HG03108 (cell line): ENCODE results near the gene CASP4.
"Not testable (repeated sequence)": the region's sequence is repeated elsewhere in the genome, so short reads cannot be mapped to it uniquely, and the experiment has no call there.

ENCODE experiments used
- ATAC-seq: cut with Tn5 transposase; IDR thresholded peaks from one replicate; pipeline ENCODE4 v1.9.1; 2021; ENCODE audit warnings: moderate library complexity; ENCODE audit not compliant: unreplicated experiment

Gene CASP4

DNA sequence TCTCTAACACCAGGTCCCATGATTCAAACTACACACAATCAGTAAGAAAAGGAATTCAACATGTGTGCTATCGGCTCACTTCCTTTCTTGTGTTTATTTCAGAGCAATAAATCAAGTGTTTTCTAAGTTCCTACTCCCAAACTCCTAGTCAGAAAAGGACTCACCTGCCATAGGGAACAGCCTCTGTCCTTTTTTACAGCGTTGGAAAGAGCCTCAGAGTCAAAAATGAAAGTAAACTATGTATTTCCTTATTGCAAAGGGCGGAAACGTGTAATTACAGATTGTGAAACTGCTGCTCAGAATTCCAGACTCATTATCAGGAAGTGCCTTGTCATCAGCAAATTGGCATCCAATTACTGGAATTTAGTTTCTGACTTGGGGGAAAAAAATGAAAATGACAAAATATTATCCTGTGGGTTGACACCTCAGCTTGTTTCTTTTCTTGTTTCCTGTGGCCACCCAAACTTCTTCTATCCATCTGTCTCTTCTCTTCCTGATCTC, at the start of gene CASP4:
TSS of gene CASP4 (minus strand) at position 220 of the 501 bp plus-strand sequence. CDS start at position 171, 49 bp downstream.
- peak; percentile 85 for ATAC-seq

DNA sequence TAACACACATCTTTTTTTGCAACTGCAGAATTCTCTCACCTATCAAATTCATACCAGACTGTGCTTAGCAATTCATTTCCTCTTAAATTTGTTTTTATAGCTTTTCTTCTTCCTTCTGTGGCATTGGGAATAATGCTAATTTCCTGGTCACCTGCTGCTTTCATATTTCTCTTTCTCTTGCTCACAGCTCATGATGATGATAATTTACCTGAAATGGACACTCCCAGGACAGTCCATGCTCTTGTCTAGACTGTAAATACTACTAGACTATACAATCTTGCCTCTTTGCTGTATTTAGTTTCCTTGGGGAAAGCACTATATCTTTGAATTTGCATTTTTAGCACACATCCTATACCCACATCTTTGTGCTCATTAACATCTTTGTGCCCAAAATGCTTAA, 39.1 kb upstream of the CASP4 start:
- ATAC-seq = no peak

DNA sequence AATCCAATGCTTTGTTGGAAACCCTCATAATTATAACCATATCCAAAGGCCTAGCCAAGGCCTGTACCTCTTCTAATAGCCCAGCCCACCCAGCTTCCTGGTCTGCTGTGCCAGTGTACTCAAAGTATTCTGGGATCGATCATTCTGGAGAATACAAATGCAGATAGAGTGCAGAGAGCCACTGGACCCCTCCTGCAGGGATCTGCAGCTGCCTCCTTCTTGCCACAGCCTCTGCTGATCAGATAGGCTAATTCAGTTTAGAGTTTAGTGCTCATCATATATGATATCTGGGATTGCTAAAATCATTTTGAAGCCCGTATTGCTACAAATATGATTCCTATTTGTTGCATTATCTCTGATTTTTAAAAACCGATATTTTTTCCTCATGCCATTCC, 37.1 kb upstream of the CASP4 start:
- no peak for ATAC-seq

DNA sequence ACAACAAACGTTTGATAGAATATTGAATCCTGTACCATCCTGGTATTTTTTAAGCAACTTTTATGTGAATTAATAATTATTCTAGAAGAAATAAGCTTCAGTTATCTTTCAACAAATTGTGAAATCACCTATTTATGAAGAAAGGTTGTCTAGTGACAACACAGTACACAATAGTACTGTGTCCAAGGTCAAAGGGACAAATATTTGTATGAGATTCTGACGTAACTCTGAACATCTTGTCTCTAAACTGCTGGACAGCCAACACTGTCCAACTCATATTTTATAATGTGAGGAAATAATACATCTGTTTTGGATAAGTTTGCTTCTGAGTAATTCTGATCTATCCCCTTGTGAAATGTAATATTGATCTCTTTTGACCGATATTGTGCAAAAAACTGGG, 35.6 kb upstream of the CASP4 start:
- ATAC-seq = no peak

DNA sequence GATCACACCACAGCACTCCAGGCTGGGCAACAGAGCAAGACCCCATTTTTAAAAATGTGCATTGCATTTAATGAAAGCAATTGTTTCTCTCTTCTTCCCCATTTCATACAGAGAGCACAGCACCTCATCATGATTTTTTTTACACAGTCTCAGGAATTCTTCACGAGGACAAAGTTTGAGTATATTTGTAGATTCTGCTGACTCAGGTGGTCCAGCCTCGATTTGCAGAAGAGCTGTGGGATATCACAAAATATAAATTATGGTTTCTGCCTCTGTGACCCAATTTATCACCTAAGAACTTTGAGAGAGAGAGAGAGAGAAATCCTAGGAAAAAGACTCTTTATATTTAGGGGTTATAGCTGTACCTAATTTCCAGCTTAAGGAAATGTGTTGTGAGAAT, 34.8 kb upstream of the CASP4 start:
- ATAC-seq = no peak

DNA sequence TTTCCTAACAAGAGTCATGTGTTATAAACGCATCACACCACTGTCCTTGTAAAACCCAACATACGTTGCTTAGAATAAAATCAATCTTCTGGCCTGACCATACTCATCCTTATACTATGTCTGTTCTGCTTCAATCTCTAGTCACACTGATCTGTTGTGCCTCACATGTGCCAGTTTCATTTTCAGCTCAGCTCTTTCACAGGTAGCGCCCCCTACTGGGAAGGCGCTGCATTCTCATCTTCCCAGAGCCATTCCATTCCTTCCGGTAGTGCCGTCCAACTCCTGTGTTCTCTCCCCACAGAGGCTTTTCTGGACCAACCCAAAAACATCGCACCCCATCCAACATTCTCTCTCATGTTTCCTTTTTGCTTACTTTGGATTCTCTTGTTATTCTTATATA, 32.4 kb upstream of the CASP4 start:
- peak; percentile 83 for ATAC-seq

DNA sequence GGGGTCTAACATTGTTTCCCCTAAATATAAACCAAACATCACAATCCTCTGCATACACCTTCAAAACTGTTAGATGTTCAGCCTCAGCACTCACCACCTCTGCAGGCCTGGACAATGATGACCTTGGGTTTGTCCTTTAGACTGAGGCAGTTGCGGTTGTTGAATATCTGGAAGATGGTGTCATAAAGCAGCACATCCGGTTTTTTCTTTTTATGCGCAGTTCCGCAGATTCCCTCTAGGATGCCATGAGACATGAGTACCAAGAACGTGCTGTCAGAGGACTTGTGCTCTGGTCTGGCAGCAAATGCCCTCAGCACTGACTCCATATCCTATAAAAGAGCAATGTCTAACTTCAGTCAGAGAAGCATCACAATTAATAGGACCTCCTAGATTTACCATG, 31.8 kb upstream of the CASP4 start:
- no peak for ATAC-seq

DNA sequence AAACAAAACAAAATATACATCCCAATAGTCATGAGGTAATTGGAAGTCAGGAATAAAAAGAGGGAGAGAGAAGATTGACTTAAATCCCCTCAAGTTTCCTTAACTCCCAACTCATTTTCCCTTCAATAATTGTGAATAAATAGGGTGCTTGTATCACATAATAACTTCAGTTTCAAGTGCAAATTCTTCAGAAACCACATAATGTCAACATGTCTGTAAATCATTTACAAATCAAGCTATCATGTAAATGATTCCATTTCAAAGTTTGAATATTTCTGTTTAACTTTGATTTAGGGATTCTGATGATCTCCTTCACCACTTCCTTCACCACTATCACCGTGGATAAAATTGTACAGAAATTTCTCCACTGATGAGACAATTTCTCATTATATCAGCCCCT, 31.3 kb upstream of the CASP4 start:
- ATAC-seq = no peak

DNA sequence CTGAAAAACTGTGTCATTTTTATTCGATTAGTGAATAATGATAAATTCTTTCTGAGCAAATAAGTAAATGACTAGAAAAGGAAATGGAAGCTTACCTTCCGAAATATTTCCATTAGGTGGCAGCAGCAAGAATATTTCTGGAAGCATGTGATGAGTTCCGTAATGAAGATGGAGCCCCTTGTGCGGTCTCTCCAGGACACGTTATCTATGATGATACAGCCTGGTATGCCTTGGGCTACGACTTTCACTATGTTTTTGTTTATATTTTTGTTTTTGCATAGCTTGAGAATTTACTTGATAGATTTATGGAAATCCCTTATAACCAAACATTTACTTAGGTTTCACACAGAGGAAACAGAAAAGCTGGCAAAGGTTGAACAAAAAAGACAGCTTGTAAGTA, 28.9 kb upstream of the CASP4 start:
- ATAC-seq = no peak

DNA sequence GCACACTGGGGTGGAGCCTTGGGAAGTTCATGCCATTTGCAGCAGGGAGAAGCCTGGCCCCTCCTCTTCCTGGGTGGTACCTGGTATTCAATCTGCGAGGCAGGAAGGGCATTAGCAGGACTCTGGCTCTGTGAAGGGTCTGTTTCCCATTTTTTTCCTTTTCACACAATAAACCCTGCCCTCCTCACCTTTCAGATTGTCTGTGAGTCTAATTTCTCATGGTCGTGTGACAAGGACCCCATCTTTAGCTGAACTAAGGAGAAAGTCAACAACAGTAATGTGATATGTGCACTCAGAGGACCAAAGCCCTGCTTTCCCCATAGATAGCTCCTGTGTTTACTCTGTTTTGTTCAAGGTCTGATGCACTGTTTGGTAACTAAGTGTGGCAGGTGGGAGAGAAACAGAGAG, 26.6 kb upstream of the CASP4 start:
- ATAC-seq = no peak

DNA sequence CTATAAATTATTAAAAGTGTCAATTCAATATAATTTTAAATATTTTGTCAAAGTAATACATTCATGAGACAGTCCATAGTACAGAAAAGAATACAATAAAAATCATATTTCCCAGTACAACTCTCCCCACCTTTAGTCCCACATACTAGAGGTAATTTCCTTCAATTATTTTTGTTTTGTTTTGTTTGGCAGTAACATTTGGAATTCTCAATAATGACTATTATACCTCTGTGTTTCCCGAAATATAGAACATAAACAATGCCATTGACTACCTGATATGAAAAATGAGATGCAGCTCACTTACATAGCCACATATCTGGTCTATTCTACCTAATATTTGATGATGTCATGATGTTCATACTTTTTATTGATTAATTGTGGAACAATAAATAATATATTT, 24.4 kb upstream of the CASP4 start:
- no peak for ATAC-seq

DNA sequence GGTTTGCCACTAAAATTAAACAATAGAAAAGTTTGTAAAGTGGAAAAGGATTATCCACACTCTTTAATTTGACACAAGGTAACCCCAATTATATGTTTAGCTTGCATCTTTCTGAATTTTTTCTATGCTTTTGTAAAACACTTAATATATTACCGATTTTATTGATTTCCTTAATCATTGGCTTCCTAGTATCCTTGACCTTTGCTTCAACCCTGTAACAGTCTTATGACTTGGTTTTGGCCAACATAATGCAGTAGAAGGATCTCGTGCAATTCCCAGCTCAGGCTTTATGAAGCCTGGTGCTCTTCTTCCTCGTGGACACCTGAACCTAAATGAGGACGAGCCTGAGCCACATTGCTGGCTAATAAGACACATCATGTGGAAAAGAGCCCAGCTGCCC, 23.6 kb upstream of the CASP4 start:
- no peak for ATAC-seq

DNA sequence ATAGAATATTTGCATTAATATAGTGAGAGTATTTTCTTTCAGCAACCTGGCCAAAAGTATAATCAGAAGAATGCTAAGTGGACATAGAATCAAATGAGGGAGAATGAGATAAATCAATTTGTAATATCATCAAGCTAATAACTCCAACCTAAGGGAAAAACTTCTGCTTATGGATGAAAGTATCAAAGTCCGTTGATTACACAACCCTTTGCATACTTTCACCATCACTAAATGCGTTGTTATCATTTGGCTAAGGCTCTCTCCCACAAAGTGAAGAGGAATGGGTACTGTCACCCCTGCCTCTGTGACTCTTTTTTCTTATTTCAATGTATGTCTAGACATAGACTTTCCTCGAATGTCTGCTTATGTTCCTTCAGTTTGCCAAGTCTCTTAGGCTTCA, 16.4 kb upstream of the CASP4 start:
- no peak for ATAC-seq

DNA sequence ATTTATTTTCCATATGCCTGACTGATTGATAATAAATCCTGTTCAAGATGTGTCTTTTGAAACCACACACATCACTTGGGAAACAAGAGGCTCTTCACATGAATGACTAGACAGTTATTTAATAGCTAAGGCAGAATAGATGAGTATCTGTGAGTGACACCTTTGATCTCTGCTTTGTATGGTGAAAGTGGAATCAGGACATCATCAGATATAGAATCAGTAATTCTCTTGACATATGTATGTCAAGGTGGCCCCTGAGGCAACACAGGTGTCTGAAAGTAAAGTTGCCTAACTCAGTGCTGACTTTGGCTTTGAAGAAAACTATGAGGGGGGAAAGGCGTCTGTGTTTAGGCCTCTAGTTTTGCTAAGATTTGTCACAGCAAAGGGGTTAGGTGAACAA, 11.5 kb upstream of the CASP4 start:
- ATAC-seq = no peak

DNA sequence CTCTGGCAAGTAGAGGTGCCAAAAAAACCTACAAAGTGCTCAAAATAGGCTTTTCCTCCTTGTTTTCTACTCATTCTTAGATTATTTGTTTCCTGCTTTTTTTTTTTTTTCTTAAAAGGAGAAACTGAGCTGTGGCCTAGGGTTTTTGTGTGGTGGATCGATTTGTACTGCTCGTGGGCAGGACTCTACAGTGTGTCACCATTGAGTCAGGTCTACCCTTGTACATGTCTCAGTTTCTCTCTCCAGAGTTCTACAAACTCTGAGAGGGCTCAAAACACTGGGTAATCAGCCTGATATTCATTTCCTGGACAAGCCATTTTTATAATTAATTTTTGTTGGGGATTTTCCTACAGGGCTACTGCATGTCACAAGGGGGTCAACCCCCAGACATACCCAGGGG, 5.2 kb upstream of the CASP4 start:
- ATAC-seq = no peak

DNA sequence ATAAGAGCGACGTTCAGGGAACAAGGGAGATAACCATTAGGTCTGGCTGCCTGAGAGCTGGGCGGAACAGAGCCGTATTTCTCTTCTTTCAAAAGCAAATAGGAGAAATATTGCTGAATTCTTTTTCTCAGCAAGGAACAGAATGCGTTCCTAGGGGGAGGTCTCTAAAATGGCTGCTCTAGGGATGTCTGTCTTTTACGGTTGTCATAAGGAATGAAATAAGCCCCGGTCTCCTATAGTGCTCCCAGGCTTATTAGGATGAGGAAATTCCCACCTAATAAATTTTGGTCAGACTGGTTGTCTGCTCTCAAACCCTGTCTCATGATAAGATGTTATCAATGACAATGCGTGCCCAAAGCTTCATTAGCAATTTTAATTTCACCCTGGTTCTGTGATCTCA, 4.5 kb upstream of the CASP4 start:
- not testable (repeated sequence) for ATAC-seq

DNA sequence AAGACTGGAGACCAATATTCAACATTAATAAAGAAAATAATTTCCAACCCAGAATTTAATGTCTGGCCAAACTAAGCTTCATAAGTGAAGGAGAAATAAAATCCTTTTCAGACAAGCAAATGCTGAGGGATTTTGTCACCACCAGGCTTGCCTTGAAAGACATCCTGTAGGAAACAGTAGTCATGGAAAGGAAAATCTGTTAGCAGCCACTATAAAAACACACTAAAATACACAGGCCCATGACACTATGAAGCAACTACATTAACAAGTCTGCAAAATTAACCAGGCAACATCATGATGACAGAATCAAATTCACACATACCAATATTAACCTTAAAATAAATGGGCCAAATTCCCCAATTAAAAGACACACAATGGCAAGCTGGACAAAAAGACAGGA, 2.4 kb upstream of the CASP4 start:
- ATAC-seq = no peak

DNA sequence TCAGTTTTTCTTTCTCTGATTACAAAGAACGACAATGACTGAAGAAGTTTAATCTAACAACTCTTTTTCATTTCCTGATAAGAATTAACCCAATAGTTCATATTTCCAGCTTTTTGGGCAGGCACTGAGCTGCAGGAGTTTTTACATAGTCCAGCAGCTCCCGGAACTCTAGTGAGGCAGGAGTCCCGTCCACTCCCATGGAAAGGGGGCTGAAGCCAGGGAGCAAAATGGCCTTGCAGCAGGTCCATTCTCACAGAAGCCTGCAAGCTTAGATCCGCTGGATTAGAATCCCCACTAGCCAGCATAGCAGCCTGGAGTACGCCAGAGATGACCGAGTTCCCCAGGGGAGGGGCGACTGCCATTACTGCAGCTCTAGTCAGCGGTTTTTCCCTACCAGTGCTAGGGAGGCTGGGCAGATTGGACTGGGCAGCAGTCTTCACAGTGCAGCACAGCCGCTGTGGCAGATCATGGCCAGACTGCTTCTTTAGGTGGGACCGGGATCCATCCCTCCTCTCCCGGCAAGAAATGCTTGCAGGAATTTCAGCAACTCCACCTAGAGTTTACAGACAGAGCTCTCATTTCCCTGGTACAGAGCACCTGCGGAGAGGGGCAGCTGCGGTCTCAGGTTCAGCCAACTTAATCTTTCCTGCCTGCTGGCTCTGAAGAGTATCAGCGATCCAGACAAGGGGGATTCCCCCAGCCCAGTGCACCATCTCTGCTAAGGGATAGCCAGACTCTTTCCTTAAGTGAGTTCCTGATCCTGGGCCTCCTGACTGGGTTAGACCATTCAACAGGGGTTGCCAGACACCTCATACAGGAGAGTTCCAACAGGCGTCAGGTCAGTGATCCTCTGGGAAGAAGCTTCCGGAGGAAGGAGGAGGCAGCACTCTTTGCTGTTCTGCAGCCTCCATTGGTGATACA, 742 bp upstream of the CASP4 start:
- ATAC-seq = no peak

DNA sequence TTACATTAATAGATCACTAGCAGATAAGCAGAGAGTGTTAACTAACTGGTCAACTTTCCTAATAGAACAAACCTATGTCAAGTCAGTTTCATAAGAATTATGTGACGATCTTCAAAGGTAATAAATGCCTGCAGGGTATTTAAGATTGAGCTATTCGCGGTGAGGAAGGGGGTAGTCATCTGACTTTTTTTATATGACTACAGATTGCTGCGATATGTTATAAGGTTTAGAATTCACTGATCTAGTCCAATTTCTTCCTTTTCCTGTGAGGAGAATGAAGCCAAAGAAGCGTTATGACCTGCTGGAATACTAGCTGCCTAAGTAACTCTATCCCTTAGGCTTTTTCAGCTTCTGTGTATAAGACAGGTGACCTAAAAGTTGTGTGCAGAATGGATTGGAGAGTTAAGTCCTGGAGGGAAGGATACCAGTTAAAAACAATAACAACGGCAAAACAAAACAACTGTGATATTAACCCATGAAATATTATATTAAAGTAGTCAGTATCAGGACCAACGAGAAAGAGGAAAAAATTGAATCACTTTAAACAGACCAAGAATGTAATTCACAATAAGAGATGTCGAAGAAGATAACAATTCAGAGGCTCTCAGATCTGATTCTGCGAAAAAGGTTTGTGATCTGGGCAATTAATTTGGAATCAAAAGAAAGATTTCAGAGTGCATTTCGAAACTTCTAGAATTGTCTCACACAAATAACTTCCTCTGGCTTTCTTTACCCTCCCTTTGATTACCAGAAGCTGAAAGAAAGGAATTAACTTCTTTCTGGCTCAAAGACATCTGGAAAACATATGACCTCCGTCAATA, 630 bp downstream of the CASP4 start:
- ATAC-seq = peak; percentile 24

DNA sequence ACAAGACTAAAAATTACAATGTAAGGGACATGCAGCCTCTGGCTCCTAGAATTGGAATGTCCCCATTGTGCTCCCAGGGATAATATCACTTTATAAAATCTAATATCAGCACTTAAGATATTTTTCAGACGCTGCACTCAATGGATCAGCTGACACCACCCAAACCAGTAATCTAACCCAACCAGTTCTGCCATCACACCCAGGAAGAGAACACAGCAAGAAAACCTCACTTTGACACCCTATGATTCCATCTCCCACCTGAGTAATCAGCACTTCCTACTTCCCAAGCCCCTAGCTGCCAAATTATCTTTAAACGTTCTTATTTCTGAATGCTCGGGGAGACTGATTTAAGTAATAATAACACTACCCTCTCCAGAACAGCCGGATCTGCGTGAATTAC, 2.6 kb downstream of the CASP4 start:
- no peak for ATAC-seq

DNA sequence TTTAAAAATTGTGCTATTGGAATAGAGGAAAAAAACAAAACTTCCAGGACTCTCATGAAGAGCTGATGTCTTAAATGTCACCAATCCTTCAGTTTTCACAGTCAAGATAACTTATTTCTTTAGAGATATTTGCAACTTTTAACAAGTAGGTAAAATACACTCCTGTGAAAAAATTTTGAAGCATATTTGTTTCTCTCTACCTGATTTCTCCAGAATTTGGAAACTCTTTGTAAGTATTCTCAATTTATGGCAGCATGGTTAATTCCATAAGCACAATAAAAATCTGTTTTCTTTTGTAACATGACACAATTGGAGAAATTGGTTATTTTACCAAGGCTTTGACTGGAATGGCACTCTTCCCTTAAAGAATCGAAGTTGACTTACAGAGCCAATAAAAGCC, 4.1 kb downstream of the CASP4 start:
- no peak for ATAC-seq

DNA sequence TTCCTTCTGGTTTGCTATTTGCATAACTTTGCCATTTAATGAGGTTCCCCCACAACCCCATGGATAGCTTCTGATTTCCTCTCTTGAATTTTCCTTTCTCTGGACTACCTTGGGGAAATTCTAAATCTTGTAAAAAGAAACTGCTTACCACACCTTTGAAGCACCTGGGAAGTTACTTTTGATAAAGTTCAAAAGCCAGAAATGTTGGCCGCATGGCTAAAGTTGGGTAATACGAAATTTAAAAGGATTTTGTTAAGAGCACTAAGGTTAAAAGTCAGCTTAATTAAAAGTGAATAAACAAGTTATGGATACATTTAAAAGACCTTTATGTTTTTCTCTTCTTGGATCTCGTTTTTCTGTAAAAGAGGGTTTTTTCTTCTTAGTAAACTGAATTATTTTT, 5.5 kb downstream of the CASP4 start:
- ATAC-seq = no peak
